Liver (tissue), 9 donors: Measurements from ENCODE around the gene SH3GL3. TPM values are rescaled to one million over a fixed set of nuclear protein-coding genes. Genes with fewer than 3 reads are reported as not detected.

Experiments
- DNase-seq: peaks from one replicate; pipeline ENCODE4 v3.0.0-alpha.2; 2017; ENCODE audit warnings: low spot score
- H3K27ac ChIP-seq, 2 donors: one replicate each; pipeline ENCODE4 v1.7.0; 2013; ENCODE audit warnings: inconsistent platforms in 2 of 2, low read length in 2 of 2, control low read depth in 1 of 2, low read depth in 1 of 2, mild to moderate bottlenecking in 1 of 2
- H3K27me3 ChIP-seq, 4 donors: one replicate each; pipeline versions ENCODE4 v1.6.1 to v1.7.0; 2013; ENCODE audit warnings: low read length in 3 of 4, inconsistent platforms in 1 of 4, mild to moderate bottlenecking in 1 of 4, moderate library complexity in 1 of 4; ENCODE audit not compliant: control insufficient read depth in 4 of 4, insufficient read depth in 4 of 4
- H3K36me3 ChIP-seq, 4 donors: one replicate each; pipeline versions ENCODE4 v1.6.1 to v1.7.0; 2013; ENCODE audit warnings: low read length in 3 of 4, mild to moderate bottlenecking in 3 of 4, low read depth in 1 of 4, moderate library complexity in 1 of 4; ENCODE audit not compliant: control insufficient read depth in 4 of 4, insufficient read depth in 3 of 4
- H3K4me1 ChIP-seq, 4 donors: one replicate each; pipeline versions ENCODE4 v1.6.1 to v1.7.0; 2013; ENCODE audit warnings: low read length in 3 of 4, mild to moderate bottlenecking in 3 of 4, moderate library complexity in 1 of 4; ENCODE audit not compliant: control insufficient read depth in 4 of 4, insufficient read depth in 4 of 4
- H3K4me3 ChIP-seq, 3 donors: one replicate each; pipeline versions ENCODE4 v1.6.1 to v1.7.0; 2013; ENCODE audit warnings: low read length in 3 of 3, control low read depth in 1 of 3, low read depth in 1 of 3, mild to moderate bottlenecking in 1 of 3
- H3K9ac ChIP-seq, 2 donors: one replicate each; pipeline ENCODE4 v1.7.0; 2013; ENCODE audit warnings: low read length in 2 of 2, mild to moderate bottlenecking in 2 of 2, moderate library complexity in 2 of 2, control low read depth in 1 of 2, low read depth in 1 of 2
- H3K9me3 ChIP-seq, 4 donors: one replicate each; pipeline versions ENCODE4 v1.6.1 to v1.7.0; 2013; ENCODE audit warnings: low read length in 3 of 4; ENCODE audit not compliant: control insufficient read depth in 4 of 4
- CTCF ChIP-seq: fragments of 150-350 bp; IDR thresholded peaks from 2 replicates; pipeline ENCODE4 v1.5.1; 2017; ENCODE audit warnings: improper control_type of control experiment, low read depth, low read length; ENCODE audit not compliant: missing input control
- EGR1 ChIP-seq, 2 donors: IDR thresholded peaks; 2 replicates each; pipeline ENCODE4 v1.6.1; 2016 to 2018; ENCODE audit warnings: antibody characterized with exemption in 2 of 2, low read depth in 2 of 2
- FOXA2 ChIP-seq: IDR thresholded peaks from 2 replicates; pipeline ENCODE4 v1.6.1; 2016; ENCODE audit warnings: antibody characterized with exemption
- GABPA ChIP-seq, 2 donors: IDR thresholded peaks in 1 of 2; conservative IDR thresholded peaks in 1 of 2; 2 replicates each; pipeline ENCODE4 v1.6.1; 2016; ENCODE audit warnings: antibody characterized with exemption in 2 of 2, mild to moderate bottlenecking in 1 of 2, moderate library complexity in 1 of 2
- HNF4A ChIP-seq, 2 donors: conservative IDR thresholded peaks; 2 replicates each; pipeline ENCODE4 v1.6.1; 2016; ENCODE audit warnings: antibody characterized with exemption in 2 of 2, mild to moderate bottlenecking in 2 of 2
- HNF4G ChIP-seq: IDR thresholded peaks from 2 replicates; pipeline ENCODE4 v1.6.1; 2016; ENCODE audit warnings: antibody characterized with exemption
- NR2F2 ChIP-seq: IDR thresholded peaks from 2 replicates; pipeline ENCODE4 v1.6.1; 2016; ENCODE audit warnings: antibody characterized with exemption
- RAD21 ChIP-seq, 2 donors: IDR thresholded peaks; 2 replicates each; pipeline ENCODE4 v1.6.1; 2016; ENCODE audit warnings: antibody characterized with exemption in 2 of 2, mild to moderate bottlenecking in 2 of 2
- SP1 ChIP-seq: IDR thresholded peaks from 2 replicates; pipeline ENCODE4 v1.6.1; 2018; ENCODE audit warnings: antibody characterized with exemption, mild to moderate bottlenecking
- TAF1 ChIP-seq: conservative IDR thresholded peaks from 2 replicates; pipeline ENCODE4 v1.6.1; 2016; ENCODE audit warnings: antibody characterized with exemption, mild to moderate bottlenecking
- YY1 ChIP-seq: IDR thresholded peaks from 2 replicates; pipeline ENCODE4 v1.6.1; 2016; ENCODE audit warnings: antibody characterized with exemption, mild to moderate bottlenecking
- WGBS: extraction: QIAGEN DNeasy Blood & Tissue Kit; methylation state at CpG from one replicate; pipeline ENCODE4 v1.1.7; 2013; 5-methylcytosine and 5-hydroxymethylcytosine counted together
- polyA plus RNA-seq, 2 donors: library from polyadenylated mRNA; stranded (reverse) in 1 of 2; unstranded in 1 of 2; fragments of 200-250 nt in 1 of 2; fragments of >200 nt in 1 of 2; fragmentation: Nextera tagmentation in 1 of 2; extraction: Ambion mirVana in 1 of 2; gene quantifications; one replicate each; pipeline versions ENCODE4 v1.2.1 to v1.2.3, GENCODE V29; 2013 to 2015
- total RNA-seq, 2 donors: library from RNA; depleted of rRNA; stranded (reverse); fragments of >200 nt; gene quantifications; one replicate each; pipeline ENCODE4 v1.2.3, GENCODE V29; 2014
- TF ChIP-seq, protein P1 (sequence below): IDR thresholded peaks from 2 replicates; pipeline ENCODE4 v1.6.1; 2016; ENCODE audit warnings: antibody characterized with exemption, mild to moderate bottlenecking
- TF ChIP-seq, protein P2 (sequence below): IDR thresholded peaks from 2 replicates; pipeline ENCODE4 v1.6.1; 2016; ENCODE audit warnings: antibody characterized with exemption
- TF ChIP-seq, protein P3 (sequence below): IDR thresholded peaks from 2 replicates; pipeline ENCODE4 v1.6.1; 2016; ENCODE audit warnings: antibody characterized with exemption
- TF ChIP-seq, protein P4 (sequence below): IDR thresholded peaks from 2 replicates; pipeline ENCODE4 v1.6.1; 2016; ENCODE audit warnings: antibody characterized with exemption
- donor health status: healthy.
- donor health status: healthy.
- donor health status: healthy.
- donor health status: healthy.
- donor health status: healthy.

SH3GL3 gene
- total and polyA plus RNA-seq, 4 donors: 0.23 TPM; not detected in 3

DNA sequence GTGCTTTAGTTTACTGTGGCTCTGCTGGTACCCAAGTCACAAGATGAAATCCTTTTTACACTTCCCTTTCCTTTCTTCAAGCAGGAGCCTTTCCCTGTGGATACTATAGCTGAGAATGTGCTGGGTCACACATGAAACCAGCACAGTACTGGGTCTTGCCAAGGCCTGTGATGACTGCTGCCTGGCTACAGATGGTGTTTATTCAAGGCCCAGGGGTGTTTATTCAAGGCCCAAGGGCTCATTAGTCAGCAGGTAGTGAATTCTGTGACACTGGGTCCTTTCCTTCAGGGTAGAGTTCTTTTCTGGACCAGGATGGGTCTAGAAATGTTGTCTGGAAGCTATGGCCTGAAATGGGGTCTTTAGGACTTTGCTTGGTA, 99.4 kb downstream of the SH3GL3 start (continued):
- TF ChIP-seq, protein P1, sequence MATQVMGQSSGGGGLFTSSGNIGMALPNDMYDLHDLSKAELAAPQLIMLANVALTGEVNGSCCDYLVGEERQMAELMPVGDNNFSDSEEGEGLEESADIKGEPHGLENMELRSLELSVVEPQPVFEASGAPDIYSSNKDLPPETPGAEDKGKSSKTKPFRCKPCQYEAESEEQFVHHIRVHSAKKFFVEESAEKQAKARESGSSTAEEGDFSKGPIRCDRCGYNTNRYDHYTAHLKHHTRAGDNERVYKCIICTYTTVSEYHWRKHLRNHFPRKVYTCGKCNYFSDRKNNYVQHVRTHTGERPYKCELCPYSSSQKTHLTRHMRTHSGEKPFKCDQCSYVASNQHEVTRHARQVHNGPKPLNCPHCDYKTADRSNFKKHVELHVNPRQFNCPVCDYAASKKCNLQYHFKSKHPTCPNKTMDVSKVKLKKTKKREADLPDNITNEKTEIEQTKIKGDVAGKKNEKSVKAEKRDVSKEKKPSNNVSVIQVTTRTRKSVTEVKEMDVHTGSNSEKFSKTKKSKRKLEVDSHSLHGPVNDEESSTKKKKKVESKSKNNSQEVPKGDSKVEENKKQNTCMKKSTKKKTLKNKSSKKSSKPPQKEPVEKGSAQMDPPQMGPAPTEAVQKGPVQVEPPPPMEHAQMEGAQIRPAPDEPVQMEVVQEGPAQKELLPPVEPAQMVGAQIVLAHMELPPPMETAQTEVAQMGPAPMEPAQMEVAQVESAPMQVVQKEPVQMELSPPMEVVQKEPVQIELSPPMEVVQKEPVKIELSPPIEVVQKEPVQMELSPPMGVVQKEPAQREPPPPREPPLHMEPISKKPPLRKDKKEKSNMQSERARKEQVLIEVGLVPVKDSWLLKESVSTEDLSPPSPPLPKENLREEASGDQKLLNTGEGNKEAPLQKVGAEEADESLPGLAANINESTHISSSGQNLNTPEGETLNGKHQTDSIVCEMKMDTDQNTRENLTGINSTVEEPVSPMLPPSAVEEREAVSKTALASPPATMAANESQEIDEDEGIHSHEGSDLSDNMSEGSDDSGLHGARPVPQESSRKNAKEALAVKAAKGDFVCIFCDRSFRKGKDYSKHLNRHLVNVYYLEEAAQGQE: no peak
- TF ChIP-seq RAD21 (IDR thresholded peaks at IDR 0.05) (no peak), HNF4G (no peak), TAF1 (no peak), HNF4A (conservative IDR thresholded peaks at IDR 0.05) (no peak)

DNA sequence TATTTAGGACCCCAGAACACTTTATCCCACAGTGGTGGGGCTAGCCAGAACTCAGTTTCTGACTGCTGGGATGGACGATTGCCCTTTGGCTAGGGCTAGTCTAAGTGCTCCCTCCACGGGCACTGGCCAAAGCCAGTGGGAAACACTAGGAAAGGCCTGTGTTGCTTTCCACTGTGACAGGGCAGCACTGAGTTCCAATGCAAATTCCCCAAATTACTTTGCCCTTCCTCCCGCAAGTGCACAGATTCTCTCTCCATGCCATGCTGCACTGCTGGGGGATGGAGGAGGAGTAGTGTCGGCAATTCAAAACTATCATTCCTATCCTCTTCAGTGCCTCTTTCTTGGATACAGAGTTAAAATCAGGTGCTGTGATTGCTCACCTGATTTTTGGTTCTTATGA, 100.0 kb downstream of the SH3GL3 start:
- Histone ChIP-seq H3K4me1 (no peaks in the 10 kb centered on the region), H3K36me3 (no peaks in the 10 kb centered on the region), H3K27me3 (no peaks in the 10 kb centered on the region), H3K4me3 (no peak overlapping the region), H3K27ac (no peak overlapping the region), H3K9ac (no peak overlapping the region), H3K9me3 (no peaks in the 10 kb centered on the region)
- 88% methylated on average over 4 of the region's 4 CpGs for WGBS
- TF ChIP-seq FOXA2: no peak
- no peak for TF ChIP-seq HNF4A (conservative IDR thresholded peaks at IDR 0.05)
- TF ChIP-seq, protein P2, sequence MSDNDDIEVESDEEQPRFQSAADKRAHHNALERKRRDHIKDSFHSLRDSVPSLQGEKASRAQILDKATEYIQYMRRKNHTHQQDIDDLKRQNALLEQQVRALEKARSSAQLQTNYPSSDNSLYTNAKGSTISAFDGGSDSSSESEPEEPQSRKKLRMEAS: no peak
- TF ChIP-seq RAD21 (IDR thresholded peaks at IDR 0.05): no peak
- TF ChIP-seq, protein P1: no peak
- TF ChIP-seq, protein P3, sequence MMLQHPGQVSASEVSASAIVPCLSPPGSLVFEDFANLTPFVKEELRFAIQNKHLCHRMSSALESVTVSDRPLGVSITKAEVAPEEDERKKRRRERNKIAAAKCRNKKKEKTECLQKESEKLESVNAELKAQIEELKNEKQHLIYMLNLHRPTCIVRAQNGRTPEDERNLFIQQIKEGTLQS: no peak
- TF ChIP-seq SP1: no peak
- TF ChIP-seq NR2F2: no peak
- TF ChIP-seq YY1: no peak
- no peak for TF ChIP-seq EGR1 (IDR thresholded peaks at IDR 0.05; ENCODE audit: low read depth in 2 of 2)
- no peak for TF ChIP-seq CTCF
- no peak for TF ChIP-seq GABPA (IDR thresholded peaks at IDR 0.05 in 1 of 2, conservative IDR thresholded peaks at IDR 0.05 in 1 of 2)
- TF ChIP-seq, protein P4, sequence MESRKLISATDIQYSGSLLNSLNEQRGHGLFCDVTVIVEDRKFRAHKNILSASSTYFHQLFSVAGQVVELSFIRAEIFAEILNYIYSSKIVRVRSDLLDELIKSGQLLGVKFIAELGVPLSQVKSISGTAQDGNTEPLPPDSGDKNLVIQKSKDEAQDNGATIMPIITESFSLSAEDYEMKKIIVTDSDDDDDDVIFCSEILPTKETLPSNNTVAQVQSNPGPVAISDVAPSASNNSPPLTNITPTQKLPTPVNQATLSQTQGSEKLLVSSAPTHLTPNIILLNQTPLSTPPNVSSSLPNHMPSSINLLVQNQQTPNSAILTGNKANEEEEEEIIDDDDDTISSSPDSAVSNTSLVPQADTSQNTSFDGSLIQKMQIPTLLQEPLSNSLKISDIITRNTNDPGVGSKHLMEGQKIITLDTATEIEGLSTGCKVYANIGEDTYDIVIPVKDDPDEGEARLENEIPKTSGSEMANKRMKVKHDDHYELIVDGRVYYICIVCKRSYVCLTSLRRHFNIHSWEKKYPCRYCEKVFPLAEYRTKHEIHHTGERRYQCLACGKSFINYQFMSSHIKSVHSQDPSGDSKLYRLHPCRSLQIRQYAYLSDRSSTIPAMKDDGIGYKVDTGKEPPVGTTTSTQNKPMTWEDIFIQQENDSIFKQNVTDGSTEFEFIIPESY: no peak
- no peak for DNase-seq
